Right forelimb (tissue), 1 donor: ENCODE measurements around the gene TNP2.

ENCODE experiments used
- DNase-seq: peaks from one replicate; pipeline ENCODE4 v3.0.0-alpha.2; 2018

Gene TNP2

GRCh38 chr16:11254913-11255736 lies 14.0 kb downstream of the TNP2 start:
- peak; percentile 71 for DNase-seq

- DNase-seq, result no peak
These were observed 14.9 kb downstream of the TNP2 start for GRCh38 chr16:11253995-11254912.

- DNase-seq, result no peak
These were observed 15.8 kb downstream of the TNP2 start for GRCh38 chr16:11253009-11253994.

- DNase-seq, result no peak
These were observed 16.6 kb downstream of the TNP2 start for GRCh38 chr16:11252482-11252931.

GRCh38 chr16:11251525-11252481 lies 17.3 kb downstream of the TNP2 start:
- no peak for DNase-seq

- no peak for DNase-seq
These were observed 18.2 kb downstream of the TNP2 start for GRCh38 chr16:11250786-11251524.

- no peak for DNase-seq
These were observed 18.9 kb downstream of the TNP2 start for GRCh38 chr16:11250091-11250785.

GRCh38 chr16:11249233-11250061 lies 19.7 kb downstream of the TNP2 start:
- DNase-seq, result no peak

GRCh38 chr16:11248133-11248532 lies 21.0 kb downstream of the TNP2 start:
- DNase-seq, result no peak

- no peak for DNase-seq
These were observed 23.1 kb downstream of the TNP2 start for GRCh38 chr16:11245988-11246387.

- DNase-seq, result no peak
These were observed 23.8 kb downstream of the TNP2 start for GRCh38 chr16:11245222-11245737.

- DNase-seq, result no peak
These were observed 26.5 kb downstream of the TNP2 start for GRCh38 chr16:11242658-11243057.

- DNase-seq, result no peak
These were observed 27.5 kb downstream of the TNP2 start for GRCh38 chr16:11241480-11242204.

- DNase-seq, result no peak
These were observed 28.3 kb downstream of the TNP2 start for GRCh38 chr16:11240636-11241473.

- no peak for DNase-seq
These were observed 29.2 kb downstream of the TNP2 start for GRCh38 chr16:11239644-11240632.
